Measurements from ENCODE around the gene TBCD.

The TBCD gene

DNA sequence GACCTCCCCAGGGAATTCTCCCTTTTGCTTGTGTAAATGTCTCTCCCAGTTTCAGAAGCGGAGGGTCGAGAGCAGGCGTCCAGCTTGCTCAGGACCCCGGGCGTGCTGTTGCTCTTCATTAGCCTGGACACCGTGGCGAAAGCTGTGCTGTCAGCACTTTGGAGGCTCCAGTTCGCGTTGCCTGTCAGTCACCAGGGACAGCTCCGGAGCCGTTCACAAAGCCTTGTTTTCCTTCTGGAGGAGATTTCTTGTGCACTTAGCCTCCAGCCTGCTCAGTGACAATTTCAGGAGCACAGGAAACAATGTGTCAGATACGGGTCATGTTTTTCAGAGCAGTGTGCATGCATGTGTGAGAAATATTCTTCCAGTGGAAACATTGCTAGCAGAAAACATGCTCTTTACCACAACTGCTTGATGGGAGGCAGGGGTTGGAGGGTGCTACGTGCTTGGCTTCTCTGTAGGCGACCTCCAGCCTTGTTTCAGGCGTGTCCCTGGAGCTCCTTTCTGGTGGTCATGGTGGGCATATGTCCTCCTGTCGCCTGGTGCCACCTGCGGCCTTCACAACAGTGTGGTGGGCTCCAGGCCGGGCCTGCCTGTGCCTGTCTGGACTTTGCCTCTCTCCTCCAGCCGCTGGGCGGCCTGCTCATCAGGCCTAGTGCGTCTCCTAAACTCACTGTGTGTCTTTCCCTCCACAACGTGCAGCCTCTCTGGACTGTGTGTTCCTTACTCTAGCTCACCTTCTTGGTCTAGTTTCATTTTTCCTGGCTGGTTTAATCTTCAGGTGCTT lies 59.0 kb downstream of the TBCD start:
- H3K9me3 ChIP-seq (ENCODE audit: control insufficient read depth, low read length) = no peaks in the 10 kb centered on the region
- H3K27me3 ChIP-seq (ENCODE audit: control insufficient read depth, insufficient read depth, low read length, poor library complexity, severe bottlenecking) = no peaks in the 10 kb centered on the region
- no peaks in the 10 kb centered on the region for H3K4me1 ChIP-seq (ENCODE audit: control insufficient read depth, insufficient read depth, low read length)
- no peak overlapping the region for H3K4me3 ChIP-seq (ENCODE audit: insufficient read depth, low read depth, low read length)
- no peak overlapping the region for H3K27ac ChIP-seq (ENCODE audit: insufficient read depth, low read depth, low read length, poor library complexity, severe bottlenecking)
- WGBS, 2 experiments = 95 to 96% methylated on average over 22 of the region's 22 CpGs
- H3K36me3 ChIP-seq (ENCODE audit: control insufficient read depth, insufficient read depth, low read length) = peaks cover 10% of the 10 kb centered on the region

DNA sequence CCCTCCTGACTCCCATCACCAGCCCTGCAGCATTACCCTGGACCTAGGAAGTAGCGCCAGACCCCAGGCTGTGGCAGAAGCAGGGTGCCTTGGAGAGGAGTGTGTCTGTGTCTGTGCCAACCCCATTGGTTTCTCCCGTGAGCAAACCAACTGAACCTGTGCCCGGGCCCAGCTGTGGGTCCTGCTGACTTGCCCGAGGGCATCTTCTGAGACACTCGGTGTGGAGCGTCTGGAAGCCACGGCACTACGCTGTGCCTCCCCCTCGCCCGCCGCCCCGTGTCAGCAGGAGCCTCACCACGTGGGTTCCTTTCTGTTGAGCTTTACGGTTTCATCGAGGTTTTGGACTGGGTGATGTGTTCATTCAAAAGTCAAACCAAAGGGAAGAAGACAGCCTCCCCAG lies 60.2 kb downstream of the TBCD start:
- Histone ChIP-seq H3K27me3 (ENCODE audit: control insufficient read depth, insufficient read depth, low read length, poor library complexity, severe bottlenecking) (no peaks in the 10 kb centered on the region), H3K27ac (ENCODE audit: insufficient read depth, low read depth, low read length, poor library complexity, severe bottlenecking) (no peak overlapping the region), H3K4me1 (ENCODE audit: control insufficient read depth, insufficient read depth, low read length) (no peaks in the 10 kb centered on the region), H3K9me3 (ENCODE audit: control insufficient read depth, low read length) (no peaks in the 10 kb centered on the region), H3K4me3 (ENCODE audit: insufficient read depth, low read depth, low read length) (no peak overlapping the region), H3K36me3 (ENCODE audit: control insufficient read depth, insufficient read depth, low read length) (peaks cover 14% of the 10 kb centered on the region)
- WGBS, 2 experiments = 95 to 97% methylated on average over 15 of the region's 15 CpGs

DNA sequence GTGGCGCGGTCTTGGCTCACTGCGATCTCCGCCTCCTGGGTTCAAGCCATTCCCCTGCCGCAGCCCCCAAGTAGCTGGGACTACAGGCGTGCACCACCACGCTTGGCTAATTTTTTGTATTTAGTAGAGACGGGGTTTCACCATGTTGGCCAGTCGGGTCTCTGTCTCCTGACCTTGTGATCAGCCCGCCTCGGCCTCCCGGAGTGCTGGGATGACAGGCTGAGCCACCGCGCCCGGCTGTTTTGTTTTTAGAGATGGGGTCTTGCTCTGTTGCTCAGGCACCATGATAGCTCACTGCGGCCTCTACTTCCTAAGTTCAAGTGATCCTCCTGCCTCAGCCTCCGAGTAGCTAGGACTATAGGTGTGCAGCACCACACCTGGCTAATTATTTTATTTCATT lies 60.7 kb downstream of the TBCD start:
- 92 to 94% methylated on average over 17 of the region's 17 CpGs for WGBS, 2 experiments
- Histone ChIP-seq H3K4me1 (ENCODE audit: control insufficient read depth, insufficient read depth, low read length) (no peaks in the 10 kb centered on the region), H3K36me3 (ENCODE audit: control insufficient read depth, insufficient read depth, low read length) (peaks cover 19% of the 10 kb centered on the region), H3K9me3 (ENCODE audit: control insufficient read depth, low read length) (no peaks in the 10 kb centered on the region), H3K4me3 (ENCODE audit: insufficient read depth, low read depth, low read length) (no peak overlapping the region), H3K27ac (ENCODE audit: insufficient read depth, low read depth, low read length, poor library complexity, severe bottlenecking) (no peak overlapping the region), H3K27me3 (ENCODE audit: control insufficient read depth, insufficient read depth, low read length, poor library complexity, severe bottlenecking) (no peaks in the 10 kb centered on the region)

DNA sequence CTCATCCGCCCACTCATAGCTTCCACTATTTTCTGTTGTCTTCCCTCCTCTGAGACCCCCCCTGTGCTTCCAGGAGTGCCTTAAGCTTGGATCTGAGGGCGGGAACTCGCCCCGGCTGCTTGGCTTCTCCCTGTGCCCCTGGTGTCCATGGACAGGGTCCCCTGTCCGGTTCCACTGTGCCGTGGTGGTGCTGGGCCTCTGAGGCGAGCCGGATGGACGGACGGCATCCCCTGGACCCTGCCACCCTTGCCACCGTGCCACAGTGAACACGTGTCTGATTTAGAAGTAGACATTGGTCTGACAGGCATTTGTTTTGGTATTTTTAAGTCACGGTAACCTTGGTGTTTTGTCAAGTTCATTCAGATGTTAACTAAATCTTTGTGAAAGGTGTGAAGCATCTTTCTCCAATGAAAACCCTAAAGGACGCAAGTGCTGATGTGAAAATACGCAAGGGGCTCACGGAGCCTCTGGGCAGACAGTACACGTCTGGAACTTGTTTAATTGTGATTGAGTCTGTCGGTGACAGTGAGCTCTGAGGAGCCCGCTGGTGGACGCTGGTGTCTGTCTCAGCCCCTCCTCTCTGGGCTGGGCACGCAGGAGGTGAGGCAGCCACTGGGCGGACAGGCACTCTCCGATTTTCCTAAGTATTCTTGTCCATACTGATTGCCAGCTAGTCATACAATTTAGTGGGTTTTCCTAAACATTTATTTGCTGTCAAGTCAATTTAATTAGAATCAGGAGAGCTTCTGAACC lies 61.6 kb downstream of the TBCD start:
- H3K36me3 ChIP-seq (ENCODE audit: control insufficient read depth, insufficient read depth, low read length) = peaks cover 23% of the 10 kb centered on the region
- H3K9me3 ChIP-seq (ENCODE audit: control insufficient read depth, low read length) = no peaks in the 10 kb centered on the region
- no peak overlapping the region for H3K4me3 ChIP-seq (ENCODE audit: insufficient read depth, low read depth, low read length)
- 94 to 95% methylated on average over 23 of the region's 23 CpGs for WGBS, 2 experiments
- H3K4me1 ChIP-seq (ENCODE audit: control insufficient read depth, insufficient read depth, low read length) = no peaks in the 10 kb centered on the region
- no peaks in the 10 kb centered on the region for H3K27me3 ChIP-seq (ENCODE audit: control insufficient read depth, insufficient read depth, low read length, poor library complexity, severe bottlenecking)
- no peak overlapping the region for H3K27ac ChIP-seq (ENCODE audit: insufficient read depth, low read depth, low read length, poor library complexity, severe bottlenecking)

DNA sequence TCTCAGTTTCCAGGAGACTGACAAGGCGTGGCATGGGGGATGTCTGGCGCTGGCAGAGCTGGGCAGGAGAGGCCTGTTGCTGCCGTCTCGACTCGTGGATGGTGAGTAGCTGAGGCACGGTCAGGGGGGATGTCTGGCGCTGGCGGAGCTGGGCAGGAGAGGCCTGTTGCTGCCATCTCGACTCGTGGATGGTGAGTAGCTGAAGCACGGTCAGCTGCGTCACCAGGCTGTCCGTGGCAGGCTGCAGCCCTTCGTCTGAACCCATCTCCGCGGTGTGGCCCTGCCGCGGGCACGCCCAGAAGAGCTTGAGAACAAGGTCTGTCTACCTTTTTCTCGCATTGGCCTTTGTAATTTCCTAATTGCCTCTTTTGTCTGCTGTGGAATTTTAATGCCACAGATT lies 63.0 kb downstream of the TBCD start:
- Histone ChIP-seq H3K27me3 (ENCODE audit: control insufficient read depth, insufficient read depth, low read length, poor library complexity, severe bottlenecking) (no peaks in the 10 kb centered on the region), H3K4me1 (ENCODE audit: control insufficient read depth, insufficient read depth, low read length) (no peaks in the 10 kb centered on the region), H3K9me3 (ENCODE audit: control insufficient read depth, low read length) (no peaks in the 10 kb centered on the region), H3K4me3 (ENCODE audit: insufficient read depth, low read depth, low read length) (no peak overlapping the region), H3K36me3 (ENCODE audit: control insufficient read depth, insufficient read depth, low read length) (peaks cover 34% of the 10 kb centered on the region), H3K27ac (ENCODE audit: insufficient read depth, low read depth, low read length, poor library complexity, severe bottlenecking) (no peak overlapping the region)
- WGBS, 2 experiments = 96 to 97% methylated on average over 20 of the region's 20 CpGs

DNA sequence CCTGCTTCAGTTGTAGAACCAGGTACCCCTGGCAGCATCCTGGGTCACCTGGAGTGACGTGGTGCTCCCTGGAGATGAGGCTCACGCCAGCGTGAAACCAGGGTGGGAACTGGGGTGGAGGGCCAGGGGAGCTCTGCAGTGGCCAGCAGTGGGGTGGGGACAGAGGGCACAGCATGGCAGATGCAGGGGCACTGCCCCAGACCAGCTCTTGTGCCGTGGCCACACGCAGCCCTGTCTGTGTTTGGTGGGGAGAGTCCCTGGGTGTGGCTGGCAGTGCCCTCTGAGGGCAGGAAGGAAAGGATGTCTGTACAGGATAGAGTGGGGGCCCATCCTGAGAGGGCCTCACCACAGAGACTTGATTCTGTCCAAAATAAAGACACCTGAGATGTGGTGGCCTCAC lies 63.5 kb downstream of the TBCD start:
- Histone ChIP-seq H3K4me1 (ENCODE audit: control insufficient read depth, insufficient read depth, low read length) (no peaks in the 10 kb centered on the region), H3K36me3 (ENCODE audit: control insufficient read depth, insufficient read depth, low read length) (peaks cover 38% of the 10 kb centered on the region), H3K4me3 (ENCODE audit: insufficient read depth, low read depth, low read length) (no peak overlapping the region), H3K9me3 (ENCODE audit: control insufficient read depth, low read length) (no peaks in the 10 kb centered on the region), H3K27me3 (ENCODE audit: control insufficient read depth, insufficient read depth, low read length, poor library complexity, severe bottlenecking) (no peaks in the 10 kb centered on the region), H3K27ac (ENCODE audit: insufficient read depth, low read depth, low read length, poor library complexity, severe bottlenecking) (no peak overlapping the region)
- WGBS, 2 experiments = 96% methylated on average over 5 of the region's 5 CpGs

DNA sequence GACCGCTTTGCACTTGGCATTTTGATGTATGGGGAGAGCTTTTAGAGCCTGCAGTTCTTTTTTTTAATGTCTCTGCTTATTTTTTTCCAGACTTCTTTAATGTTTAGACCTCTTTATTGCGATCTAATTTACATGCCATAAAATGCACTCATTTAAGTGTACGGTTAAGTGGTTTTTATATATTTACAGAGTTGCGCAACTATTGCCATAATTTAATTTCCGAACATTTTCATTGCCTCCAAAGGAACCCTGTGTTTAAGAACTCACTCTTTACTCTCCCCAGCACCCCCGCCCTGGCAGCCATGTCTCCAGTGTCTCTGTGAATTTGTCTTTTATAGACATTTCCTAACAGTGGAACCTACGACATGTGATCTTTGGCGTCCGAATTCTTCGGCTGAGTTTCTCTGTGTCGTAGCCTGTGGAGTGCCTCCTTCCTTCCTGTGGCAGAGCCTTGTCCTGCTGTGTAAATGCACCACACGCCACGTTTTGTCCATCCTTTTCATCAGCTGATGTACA lies 64.0 kb downstream of the TBCD start:
- Histone ChIP-seq H3K36me3 (ENCODE audit: control insufficient read depth, insufficient read depth, low read length) (peaks cover 42% of the 10 kb centered on the region), H3K27ac (ENCODE audit: insufficient read depth, low read depth, low read length, poor library complexity, severe bottlenecking) (no peak overlapping the region)
- 94 to 97% methylated on average over 11 to 13 of the region's 13 CpGs for WGBS, 2 experiments

DNA sequence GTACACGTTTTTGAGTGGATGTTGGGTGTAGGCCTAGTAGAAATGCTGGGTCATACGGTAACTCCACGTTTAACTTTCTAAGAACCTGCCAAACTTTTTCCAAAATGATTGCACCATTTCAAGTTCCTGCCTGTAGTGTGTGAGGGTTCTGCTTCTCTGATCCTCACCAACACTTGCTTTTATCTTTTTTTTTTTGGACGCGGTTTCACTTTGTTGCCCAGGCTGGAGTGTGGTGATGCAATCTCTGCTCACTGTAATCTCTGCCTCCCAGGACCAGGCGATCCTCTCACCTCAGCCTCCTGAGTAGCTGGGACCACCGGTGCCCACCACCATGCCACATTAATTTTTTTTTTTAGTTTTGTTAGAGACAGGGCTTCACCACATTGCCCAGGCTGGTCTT lies 64.5 kb downstream of the TBCD start:
- Histone ChIP-seq H3K36me3 (ENCODE audit: control insufficient read depth, insufficient read depth, low read length) (peaks cover 43% of the 10 kb centered on the region), H3K27me3 (ENCODE audit: control insufficient read depth, insufficient read depth, low read length, poor library complexity, severe bottlenecking) (no peaks in the 10 kb centered on the region)
- 94 to 96% methylated on average over 7 of the region's 7 CpGs for WGBS, 2 experiments

More for the DNA sequence above, 64.0 kb downstream of the TBCD start:
- no peaks in the 10 kb centered on the region for H3K27me3 ChIP-seq (ENCODE audit: control insufficient read depth, insufficient read depth, low read length, poor library complexity, severe bottlenecking)
- no peaks in the 10 kb centered on the region for H3K4me1 ChIP-seq (ENCODE audit: control insufficient read depth, insufficient read depth, low read length)
- no peak overlapping the region for H3K4me3 ChIP-seq (ENCODE audit: insufficient read depth, low read depth, low read length)
- no peaks in the 10 kb centered on the region for H3K9me3 ChIP-seq (ENCODE audit: control insufficient read depth, low read length)

DNA sequence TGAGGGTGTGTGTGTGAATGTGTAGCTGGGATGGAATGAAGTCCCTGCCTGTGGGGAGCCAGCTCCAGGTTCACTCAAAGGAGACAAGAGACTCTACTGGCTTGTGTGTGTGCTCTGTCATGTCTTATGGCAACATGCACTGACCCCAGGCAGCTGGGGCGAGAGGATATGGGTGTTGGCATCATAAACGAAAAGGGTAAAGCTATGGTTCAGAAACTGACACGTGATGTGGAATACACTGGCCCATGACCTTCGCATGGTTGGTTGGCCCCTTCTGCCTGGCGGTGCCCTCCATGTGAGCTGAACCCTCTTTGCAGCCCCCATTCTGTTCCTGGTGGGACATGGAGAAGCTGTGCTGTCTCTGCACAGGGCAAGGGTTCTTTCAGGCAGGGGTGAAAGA lies 66.1 kb downstream of the TBCD start:
- WGBS, 2 experiments = 96 to 97% methylated on average over 5 of the region's 5 CpGs
- Histone ChIP-seq H3K27me3 (ENCODE audit: control insufficient read depth, insufficient read depth, low read length, poor library complexity, severe bottlenecking) (no peaks in the 10 kb centered on the region), H3K36me3 (ENCODE audit: control insufficient read depth, insufficient read depth, low read length) (peaks cover 44% of the 10 kb centered on the region), H3K9me3 (ENCODE audit: control insufficient read depth, low read length) (no peaks in the 10 kb centered on the region), H3K27ac (ENCODE audit: insufficient read depth, low read depth, low read length, poor library complexity, severe bottlenecking) (no peak overlapping the region), H3K4me1 (ENCODE audit: control insufficient read depth, insufficient read depth, low read length) (no peaks in the 10 kb centered on the region), H3K4me3 (ENCODE audit: insufficient read depth, low read depth, low read length) (no peak overlapping the region)

More for the DNA sequence above, 64.5 kb downstream of the TBCD start:
- no peak overlapping the region for H3K4me3 ChIP-seq (ENCODE audit: insufficient read depth, low read depth, low read length)
- H3K4me1 ChIP-seq (ENCODE audit: control insufficient read depth, insufficient read depth, low read length) = no peaks in the 10 kb centered on the region
- H3K27ac ChIP-seq (ENCODE audit: insufficient read depth, low read depth, low read length, poor library complexity, severe bottlenecking) = no peak overlapping the region
- no peaks in the 10 kb centered on the region for H3K9me3 ChIP-seq (ENCODE audit: control insufficient read depth, low read length)
